Globus pallidus (tissue), 1 donor: ENCODE measurements around the gene NFXL1.

Source experiments
- DNase-seq: peaks from one replicate; pipeline ENCODE4 v3.0.0-alpha.2; 2015; ENCODE audit warnings: low spot score

Gene NFXL1

DNA sequence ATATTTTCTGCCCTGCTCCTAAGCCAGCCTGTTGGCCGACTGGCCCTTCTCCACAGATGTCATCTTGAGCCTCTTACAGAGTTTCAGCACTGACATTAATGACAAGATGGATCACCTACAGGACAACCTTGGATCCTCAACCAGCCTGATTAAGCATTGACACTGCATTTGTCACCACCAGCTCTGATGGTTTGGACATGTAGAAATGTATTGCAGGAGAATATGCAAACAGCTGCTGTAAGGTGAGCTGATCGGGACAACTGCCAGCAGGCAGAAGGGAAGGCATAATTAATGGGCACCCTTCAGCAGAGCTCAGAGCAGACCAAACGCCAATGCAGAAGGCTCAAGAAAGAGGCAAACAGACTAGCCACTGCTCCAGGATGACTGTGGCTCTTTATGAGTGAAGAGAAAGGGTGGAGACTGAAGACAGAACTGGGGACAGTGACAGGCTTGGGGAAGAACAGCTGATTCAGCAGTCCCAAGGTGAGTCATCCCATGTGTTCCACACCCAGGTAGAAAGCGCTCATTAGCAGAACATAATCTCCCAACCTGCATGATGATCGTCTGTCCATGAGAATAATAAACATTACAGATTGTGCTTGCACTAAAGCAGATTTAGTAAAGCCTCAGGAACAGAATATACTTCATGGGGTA is 83.2 kb downstream of the NFXL1 start:
- no peak for DNase-seq

DNA sequence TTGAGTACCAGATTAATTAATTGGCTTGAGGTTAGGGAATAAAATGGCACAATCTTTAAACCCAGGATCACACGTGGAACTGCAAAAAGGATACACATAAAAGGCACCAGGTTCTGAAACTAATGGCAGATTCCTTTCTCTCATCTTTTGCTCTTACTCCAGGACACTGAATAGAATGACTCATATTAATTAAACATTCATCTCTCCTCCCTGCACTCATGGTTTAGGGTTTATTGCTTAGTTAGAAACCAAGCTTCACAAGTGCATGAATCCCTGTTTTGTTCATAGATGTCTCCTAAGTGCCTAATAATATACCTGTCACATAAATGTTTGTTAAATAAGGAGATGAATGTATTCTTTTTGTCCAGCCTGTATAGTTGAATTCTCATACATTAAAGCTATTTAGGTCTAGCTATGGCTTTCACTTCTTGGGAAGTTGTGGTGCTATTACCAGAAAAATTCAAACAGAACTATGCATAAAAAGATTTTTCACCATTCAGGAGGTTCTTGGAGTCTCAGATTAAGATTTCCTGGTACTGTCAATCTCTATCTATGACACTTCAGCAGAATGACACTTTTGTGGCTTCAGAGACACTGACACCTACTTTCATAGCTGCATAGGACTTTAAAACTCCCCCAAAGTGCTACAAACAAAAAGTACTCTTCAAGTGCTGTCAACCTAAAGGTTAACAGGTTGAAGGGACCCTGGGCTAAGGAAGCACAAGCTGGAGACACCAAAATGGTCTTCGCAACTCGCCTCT is 83.9 kb downstream of the NFXL1 start:
- DNase-seq: no peak

DNA sequence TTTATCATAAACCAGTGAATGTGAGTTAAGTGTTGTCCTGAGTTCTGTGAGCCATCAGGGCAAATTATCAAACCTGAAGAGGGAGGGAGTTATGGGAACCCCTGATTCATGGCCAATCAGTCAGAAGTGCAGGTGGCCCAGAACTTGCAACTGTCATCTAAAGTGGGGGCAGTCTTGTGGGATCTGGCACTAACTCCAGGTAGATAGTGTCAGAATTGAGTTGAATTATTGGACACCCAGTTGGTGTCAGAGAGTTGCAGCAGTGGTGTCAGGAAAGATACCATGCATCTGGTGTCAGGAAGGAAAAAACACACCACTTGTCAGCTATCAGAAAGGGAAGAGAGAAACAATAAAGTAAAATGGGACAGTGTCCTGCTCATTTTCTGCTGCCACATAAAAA is 84.9 kb downstream of the NFXL1 start:
- no peak for DNase-seq

DNA sequence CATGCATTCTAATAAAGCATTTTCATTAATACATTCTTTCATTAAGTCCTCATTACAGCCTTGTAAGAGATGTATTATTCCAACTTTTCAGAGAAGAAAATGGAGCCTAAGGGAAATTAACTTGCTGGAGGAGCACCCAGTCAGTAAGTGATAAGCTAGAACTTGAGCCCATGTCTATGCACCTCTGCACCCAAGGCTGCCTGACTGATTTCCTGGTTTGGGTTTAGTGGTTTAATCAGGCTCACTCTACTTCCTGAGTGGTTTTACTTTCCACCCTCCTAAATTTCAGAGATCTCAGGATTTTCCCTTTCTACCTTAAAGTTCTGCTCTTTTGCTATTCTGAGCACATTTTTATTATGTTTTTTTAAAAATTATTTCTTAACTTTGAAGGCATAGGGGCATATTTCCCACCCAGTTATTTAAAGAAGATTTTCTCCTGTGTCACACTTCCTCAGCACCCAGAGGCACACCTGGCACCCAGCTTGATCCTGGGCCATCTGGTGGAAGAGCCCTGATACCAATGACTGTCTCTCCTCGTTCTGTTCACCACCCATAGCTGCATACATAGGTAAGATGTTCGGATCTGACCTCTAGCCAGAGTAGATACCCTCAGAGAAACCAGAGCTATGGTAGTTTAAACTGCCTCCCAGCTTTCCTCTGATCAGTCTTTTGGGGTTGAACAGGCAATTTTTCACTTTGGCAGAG is 86.9 kb downstream of the NFXL1 start:
- DNase-seq: no peak

DNA sequence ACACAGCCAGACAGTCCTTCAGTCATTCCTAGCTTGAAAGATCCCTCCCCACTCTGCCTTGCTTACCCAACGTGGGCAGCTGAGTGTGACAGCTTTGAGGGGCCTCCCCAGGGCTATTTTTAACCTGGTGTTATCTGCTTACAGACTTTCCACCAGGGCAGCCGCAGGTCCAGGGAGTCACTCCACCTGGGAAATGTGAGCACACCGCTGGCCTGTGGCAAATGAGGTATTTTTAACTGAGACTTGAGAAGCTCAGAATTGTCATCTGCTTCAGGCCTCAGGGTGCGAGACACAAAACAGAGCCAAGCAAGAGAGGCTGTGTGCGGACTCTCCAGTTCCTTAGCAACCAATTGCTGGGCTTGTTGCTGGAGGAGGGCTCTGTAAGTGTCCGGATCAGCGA is 89.5 kb downstream of the NFXL1 start:
- DNase-seq: no peak

DNA sequence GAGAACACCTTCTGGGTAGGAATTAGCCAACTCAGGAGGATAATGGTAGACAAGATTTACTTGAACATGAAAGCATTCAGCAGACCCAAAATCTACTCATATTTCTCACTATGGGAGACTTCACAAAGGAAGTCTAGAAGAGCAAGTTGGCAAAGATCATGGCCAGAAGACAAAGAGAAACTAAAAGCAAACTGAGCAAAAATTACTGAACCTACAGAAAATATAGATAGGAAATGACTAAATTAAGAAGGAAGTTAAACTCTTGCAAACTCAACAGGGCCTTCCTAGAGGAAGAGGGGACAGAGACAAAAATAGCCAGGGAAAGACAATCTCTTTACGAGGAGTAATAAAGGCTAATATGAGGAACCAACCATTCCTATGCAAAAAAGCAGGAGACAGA is 95.2 kb downstream of the NFXL1 start:
- no peak for DNase-seq

DNA sequence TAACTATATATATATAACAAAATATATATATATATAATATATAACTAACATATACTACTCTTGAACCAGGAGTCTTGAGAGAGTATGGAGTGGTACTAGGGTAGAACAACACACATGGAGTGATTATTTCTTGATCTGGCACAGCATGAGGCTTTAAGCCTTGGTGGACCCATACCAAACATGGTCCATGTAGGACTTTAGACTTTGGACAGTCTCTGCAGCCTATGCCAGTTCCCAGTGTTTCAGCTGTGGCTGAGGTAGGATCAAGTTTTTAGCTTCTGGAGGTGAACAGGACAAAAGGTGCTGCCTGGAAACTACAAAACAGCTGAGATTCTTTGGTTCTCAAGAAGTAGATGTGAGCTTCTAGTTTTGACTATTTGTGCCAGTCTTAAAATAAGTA is 97.1 kb downstream of the NFXL1 start:
- DNase-seq: no peak

DNA sequence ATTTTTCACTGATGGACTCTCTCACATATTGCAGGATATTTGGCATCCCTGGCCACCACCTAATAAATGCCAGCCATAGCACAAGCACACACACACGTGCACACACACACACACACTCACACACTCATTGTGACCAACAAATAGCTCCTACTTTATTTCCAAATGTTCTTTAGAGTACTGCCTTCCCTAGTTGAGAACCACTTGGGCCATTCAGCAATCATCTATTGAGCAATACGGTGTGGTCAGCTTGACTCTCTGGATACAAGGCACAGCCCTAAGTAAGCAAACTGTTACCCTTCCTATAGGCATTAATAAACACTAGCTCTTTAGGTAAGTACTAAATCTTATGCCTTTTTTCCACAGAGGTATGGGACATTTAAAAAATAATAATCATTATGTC is 97.6 kb downstream of the NFXL1 start:
- DNase-seq: no peak

DNA sequence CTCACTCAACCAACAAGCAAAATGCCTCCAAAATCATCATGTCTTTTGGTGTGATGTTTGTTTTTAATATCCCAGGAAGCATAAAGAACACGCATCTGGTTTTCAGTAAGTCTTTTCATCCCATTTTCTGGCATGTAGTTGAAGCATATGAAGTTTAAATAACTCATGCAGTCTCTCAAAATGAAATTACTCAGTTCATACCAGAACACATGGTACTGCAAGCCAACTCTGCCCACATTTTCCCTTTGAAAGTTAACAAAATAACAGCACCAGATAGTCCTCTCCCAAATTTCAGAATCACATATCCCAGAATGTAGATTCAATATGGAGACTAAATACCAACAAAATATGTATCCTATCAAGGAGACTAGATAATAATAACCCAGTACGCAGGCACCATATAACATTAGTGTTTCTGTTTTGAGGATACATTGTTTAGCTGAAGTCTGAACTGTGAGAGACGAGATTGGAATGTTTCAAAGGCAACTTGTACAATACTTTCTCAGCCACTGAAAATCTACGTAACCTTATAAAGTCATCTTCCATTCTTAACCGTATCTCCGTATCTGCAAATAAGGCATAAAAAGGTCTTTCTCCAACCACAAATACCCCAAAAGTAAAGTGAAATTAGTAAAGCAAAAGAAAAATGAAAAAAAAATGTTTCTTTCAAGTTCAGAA is 99.6 kb downstream of the NFXL1 start:
- no peak for DNase-seq

DNA sequence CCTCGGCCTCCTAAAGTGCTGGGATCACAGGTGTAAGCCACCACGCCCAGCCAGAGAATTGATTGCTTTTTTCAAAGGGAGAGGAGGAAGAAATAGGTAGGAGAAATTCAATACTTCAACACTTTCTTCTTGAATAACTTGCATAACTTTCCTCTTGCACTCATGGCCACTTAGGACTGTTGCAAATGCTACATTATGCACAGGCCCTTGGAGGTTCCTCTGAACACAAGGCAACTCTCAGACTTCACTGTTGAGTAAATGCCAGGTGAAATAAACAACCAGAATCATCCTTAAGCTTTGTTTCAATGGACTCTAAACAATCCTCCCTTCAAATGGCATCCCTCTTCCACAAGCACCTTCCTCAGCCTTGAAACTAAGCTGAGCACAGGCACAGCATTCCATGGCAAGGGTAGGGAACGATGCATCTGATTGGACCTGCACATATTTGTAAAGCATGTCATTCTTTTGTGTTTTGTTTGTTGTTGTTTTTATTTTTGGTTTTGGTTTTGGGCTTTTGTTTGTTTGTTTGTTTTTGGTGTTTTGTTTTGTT is 104.7 kb downstream of the NFXL1 start:
- no peak for DNase-seq

DNA sequence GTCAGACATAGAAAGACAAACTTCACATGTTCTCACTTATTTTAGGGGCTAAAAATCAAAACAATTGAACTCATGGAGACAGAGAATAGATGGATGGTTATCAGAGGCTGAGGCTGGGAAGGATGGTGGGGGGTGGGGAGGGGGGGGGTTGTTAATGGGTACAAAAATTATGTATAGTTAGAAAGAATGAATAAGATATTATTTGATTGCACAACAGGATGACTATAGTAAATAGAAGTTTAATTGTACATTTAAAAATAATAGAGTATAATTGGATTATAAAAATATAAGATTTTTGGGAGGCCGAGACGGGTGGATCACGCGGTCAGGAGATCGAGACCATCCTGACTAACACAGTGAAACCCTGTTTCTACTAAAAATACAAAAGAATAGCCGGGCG is 109.8 kb downstream of the NFXL1 start:
- no peak for DNase-seq

DNA sequence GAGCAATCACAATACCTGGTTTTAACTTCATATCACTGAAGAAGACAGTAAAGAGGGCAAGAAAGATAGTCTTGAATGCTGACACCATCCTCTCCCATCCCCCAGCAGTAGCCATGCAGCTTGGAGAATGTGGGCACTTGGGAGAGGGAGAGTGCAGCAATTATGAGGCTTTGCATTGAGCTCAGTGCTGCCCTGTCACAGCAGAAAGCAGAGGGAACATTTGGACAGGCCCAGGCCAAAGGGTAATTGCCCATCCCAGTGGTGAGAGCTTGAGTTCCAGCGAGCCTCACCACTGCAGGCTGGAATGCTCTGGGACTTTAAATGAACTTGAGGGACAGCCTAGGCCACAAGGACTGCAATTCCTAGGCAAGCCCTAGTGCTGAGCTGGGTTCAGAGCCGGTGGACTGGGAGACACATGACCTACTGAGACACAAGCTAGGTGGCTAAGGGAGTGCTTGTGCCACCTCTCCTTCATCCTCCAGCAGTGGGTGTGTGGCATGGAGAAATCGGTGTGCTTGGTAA is 112.8 kb downstream of the NFXL1 start:
- no peak for DNase-seq

DNA sequence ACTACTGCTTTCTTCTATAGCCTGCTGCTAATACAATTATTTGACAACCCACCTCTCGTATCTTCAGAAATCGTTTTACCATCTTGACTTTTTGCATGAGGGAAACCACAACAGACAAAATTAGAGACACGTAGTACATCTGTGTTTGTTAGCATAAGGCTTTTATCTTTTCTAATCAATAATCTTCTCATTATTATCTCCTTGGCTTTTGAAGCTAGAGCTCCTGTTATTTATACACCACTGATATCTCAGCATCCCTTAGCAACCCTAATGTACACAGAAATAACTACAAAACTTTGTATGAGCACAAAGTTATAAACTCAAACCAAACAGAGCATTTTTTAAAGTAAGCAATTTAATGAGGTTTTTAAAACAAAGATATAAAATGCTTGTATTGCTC is 116.2 kb downstream of the NFXL1 start:
- no peak for DNase-seq
